ENCODE data around the gene ANKRD7.

DNA sequence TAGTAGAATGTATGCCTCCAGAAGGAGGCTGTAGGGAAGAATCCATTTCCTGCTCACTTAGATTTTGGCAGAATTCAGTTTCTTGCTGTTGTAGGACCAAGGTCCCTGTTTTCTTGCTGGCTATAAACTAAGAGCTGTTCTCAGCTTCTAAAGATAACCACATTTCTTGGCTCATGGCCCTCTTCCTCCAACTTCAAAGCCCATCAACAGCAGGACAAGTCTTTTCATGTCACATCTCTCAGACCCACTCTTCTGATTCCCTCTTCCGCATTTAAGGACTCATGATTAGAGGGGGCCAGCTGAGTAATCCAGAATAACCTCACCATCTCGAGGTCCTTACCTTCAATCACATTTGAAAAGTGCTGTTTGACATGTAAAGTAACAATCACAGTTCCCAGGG, 48.8 kb upstream of the ANKRD7 start:
- no peak for TF ChIP-seq POLR2AphosphoS5 (IDR thresholded peaks at IDR 0.05; ENCODE audit: low read depth, low read length)
- TF ChIP-seq, protein P1, sequence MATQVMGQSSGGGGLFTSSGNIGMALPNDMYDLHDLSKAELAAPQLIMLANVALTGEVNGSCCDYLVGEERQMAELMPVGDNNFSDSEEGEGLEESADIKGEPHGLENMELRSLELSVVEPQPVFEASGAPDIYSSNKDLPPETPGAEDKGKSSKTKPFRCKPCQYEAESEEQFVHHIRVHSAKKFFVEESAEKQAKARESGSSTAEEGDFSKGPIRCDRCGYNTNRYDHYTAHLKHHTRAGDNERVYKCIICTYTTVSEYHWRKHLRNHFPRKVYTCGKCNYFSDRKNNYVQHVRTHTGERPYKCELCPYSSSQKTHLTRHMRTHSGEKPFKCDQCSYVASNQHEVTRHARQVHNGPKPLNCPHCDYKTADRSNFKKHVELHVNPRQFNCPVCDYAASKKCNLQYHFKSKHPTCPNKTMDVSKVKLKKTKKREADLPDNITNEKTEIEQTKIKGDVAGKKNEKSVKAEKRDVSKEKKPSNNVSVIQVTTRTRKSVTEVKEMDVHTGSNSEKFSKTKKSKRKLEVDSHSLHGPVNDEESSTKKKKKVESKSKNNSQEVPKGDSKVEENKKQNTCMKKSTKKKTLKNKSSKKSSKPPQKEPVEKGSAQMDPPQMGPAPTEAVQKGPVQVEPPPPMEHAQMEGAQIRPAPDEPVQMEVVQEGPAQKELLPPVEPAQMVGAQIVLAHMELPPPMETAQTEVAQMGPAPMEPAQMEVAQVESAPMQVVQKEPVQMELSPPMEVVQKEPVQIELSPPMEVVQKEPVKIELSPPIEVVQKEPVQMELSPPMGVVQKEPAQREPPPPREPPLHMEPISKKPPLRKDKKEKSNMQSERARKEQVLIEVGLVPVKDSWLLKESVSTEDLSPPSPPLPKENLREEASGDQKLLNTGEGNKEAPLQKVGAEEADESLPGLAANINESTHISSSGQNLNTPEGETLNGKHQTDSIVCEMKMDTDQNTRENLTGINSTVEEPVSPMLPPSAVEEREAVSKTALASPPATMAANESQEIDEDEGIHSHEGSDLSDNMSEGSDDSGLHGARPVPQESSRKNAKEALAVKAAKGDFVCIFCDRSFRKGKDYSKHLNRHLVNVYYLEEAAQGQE (IDR thresholded peaks at IDR 0.05; ENCODE audit: insufficient read depth in 1 of 2, low read depth in 2 of 2, low read length in 2 of 2), result no peak
- no peak for TF ChIP-seq SIN3A (IDR thresholded peaks at IDR 0.05; ENCODE audit: borderline replicate concordance, insufficient read depth, low read length)
- no peak for TF ChIP-seq TAF1 (IDR thresholded peaks at IDR 0.05; ENCODE audit: borderline replicate concordance, insufficient read depth, low read length)

Data from PFSK-1 (cell line).